ENCODE measurements around the gene STAT6. TPM values are rescaled to one million over a fixed set of nuclear protein-coding genes. Genes with fewer than 3 reads are reported as not detected.
A peak's percentile ranks its signal among the peaks of the same experiment; 100 is the strongest.

The STAT6 gene
- total and polyA plus RNA-seq, 11 donors = 31.6 to 87.7 (median 38.4) TPM

DNA sequence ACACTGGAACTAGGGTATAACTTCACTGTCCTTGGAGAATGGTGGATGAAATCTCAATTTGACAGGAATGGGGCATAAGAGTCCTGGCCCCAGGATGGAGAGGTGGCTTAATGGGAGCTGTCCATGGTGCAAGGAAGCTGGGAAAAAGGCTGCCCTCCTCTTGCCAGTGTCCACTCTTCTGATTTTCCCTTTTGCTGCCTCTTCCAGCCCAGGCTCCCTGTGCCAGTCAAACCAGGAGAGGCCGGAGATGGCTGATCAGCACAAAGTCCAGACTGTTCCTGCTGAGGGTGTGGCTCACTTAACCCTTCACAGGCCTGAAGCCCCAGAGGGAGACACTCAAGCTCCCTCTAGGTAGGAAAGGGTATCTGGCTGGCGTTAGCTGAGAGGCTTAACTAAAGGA lies 61.3 kb downstream of the STAT6 start, which contains the start of gene MYO1A:
Gene MYO1A, minus strand, starts transcription at position 240 of the 400 bp plus-strand sequence. CDS start 1,806 bp downstream, outside the sequence.
- Histone ChIP-seq H3K36me3 (no peaks in the 10 kb centered on the region), H3K4me1 (peaks cover 0 to 36% (median 0%) of the 10 kb centered on the region in 12 donors), H3K4me3 (no peak within 1 kb of the TSS), H3K27ac (no peak within 1 kb of the TSS), H3K9me3 (no peaks in the 10 kb centered on the region), H3K27me3 (peaks cover 0 to 10% (median 0%) of the 10 kb centered on the region in 9 donors)
- DNase-seq (no peak), ATAC-seq (peak in 1 of 4 donors; percentile 9)
- 29 to 36% (median 34%) methylated on average over 2 of the region's 2 CpGs for WGBS, 4 donors
- TF ChIP-seq, protein P1, sequence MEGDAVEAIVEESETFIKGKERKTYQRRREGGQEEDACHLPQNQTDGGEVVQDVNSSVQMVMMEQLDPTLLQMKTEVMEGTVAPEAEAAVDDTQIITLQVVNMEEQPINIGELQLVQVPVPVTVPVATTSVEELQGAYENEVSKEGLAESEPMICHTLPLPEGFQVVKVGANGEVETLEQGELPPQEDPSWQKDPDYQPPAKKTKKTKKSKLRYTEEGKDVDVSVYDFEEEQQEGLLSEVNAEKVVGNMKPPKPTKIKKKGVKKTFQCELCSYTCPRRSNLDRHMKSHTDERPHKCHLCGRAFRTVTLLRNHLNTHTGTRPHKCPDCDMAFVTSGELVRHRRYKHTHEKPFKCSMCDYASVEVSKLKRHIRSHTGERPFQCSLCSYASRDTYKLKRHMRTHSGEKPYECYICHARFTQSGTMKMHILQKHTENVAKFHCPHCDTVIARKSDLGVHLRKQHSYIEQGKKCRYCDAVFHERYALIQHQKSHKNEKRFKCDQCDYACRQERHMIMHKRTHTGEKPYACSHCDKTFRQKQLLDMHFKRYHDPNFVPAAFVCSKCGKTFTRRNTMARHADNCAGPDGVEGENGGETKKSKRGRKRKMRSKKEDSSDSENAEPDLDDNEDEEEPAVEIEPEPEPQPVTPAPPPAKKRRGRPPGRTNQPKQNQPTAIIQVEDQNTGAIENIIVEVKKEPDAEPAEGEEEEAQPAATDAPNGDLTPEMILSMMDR (IDR thresholded peaks at IDR 0.05) = no peak
- TF ChIP-seq POLR2A (IDR thresholded peaks at IDR 0.05) = no peak
- intact Hi-C loops (cut with DNase I) = no loop called here

DNA sequence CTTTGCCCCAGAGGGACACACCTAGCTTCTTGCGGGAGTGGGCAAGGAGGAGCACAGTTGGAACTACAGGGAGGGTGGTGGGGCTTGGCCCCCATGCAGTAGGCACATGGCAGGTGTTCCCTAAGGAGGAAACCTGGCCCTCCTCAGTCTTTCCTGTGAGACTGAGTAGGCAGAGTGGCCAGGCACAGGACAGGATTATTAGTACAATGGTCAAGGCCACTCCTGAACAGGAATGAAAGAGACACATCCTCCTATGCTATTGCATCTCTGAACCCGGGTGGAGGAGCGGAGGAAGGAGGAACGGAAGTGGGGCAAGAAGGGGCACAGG lies 62.1 kb downstream of the STAT6 start:
- Histone ChIP-seq H3K27ac (no peak overlapping the region), H3K9me3 (no peaks in the 10 kb centered on the region), H3K4me1 (peaks cover 0 to 36% (median 0%) of the 10 kb centered on the region in 12 donors), H3K4me3 (no peak overlapping the region), H3K36me3 (no peaks in the 10 kb centered on the region), H3K27me3 (peaks cover 0 to 11% (median 0%) of the 10 kb centered on the region in 9 donors)
- WGBS, 4 donors = 67 to 88% (median 74%) methylated on average over 4 of the region's 4 CpGs
- DNase-seq = no peak
- TF ChIP-seq, protein P1 (IDR thresholded peaks at IDR 0.05) = no peak
- no peak for TF ChIP-seq POLR2A (IDR thresholded peaks at IDR 0.05)
- no peak for ATAC-seq
- intact Hi-C loops (cut with DNase I) = no loop called here

DNA sequence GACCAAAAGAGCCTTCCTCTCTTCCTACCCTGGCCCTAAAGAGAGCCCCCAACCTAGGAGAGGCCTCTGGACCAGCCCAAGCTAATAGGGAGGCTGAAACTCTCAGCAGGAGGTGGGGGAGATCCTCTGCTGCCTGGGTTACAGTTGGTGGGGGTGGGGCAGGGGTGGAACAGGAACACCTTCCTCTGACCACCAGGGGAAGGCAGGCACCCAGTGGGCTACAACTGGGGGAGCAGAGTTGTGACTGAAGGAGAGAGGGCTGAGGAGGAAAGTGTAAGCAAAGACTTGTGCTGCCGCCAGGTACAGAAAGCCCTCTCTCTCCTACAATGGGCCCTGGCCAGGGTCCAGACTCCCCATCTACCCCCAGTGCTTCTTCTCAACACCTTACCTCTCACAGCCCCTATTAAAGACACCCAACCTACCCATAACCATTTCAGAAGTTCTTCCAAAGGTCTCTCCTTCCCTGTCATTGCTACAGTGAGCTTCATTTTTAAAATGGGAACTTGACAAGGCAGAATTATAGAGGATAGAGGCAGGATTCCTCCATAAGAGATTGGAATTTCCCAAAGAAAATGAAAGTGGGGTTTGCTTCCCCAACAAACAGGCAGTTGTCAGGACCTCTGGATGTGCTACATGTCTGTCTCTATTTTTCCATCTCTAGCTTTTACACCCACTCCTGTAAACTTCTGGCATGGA lies 62.6 kb downstream of the STAT6 start:
- WGBS, 4 donors = 75 to 83% (median 77%) methylated on average over 1 of the region's 1 CpG

DNA sequence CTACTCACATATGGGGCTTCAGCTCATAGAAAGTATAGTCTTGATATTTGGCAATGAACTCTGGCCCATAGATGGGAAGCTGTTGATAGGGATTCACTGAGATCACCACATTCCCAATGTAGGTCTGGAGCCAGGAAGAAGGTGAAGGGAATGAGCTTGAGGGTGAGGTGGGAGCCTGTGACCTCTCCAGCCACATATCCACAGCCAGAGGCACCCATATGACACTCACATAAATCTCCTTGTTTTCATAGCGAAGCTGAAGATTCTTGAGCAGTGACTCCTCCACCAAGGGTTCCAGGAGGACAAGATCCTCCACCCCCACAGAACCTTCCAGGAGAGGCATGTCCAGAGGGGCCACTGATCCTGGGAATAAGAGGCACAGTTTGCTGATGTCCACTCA lies 63.2 kb downstream of the STAT6 start:
- Histone ChIP-seq H3K4me3 (no peak overlapping the region), H3K27me3 (peaks cover 0 to 16% (median 0%) of the 10 kb centered on the region in 9 donors), H3K4me1 (peaks cover 0 to 36% (median 0%) of the 10 kb centered on the region in 12 donors), H3K9me3 (no peaks in the 10 kb centered on the region), H3K27ac (no peak overlapping the region), H3K36me3 (no peaks in the 10 kb centered on the region)
- intact Hi-C loops (cut with DNase I) = no loop called here
- 69 to 81% (median 75%) methylated on average over 1 of the region's 1 CpG for WGBS, 4 donors
- no peak for ATAC-seq
- TF ChIP-seq POLR2A (IDR thresholded peaks at IDR 0.05) = no peak
- TF ChIP-seq, protein P1 (IDR thresholded peaks at IDR 0.05) = no peak
- no peak for DNase-seq

More for the DNA sequence above, 62.6 kb downstream of the STAT6 start:
- Histone ChIP-seq H3K27ac (no peak overlapping the region), H3K9me3 (no peaks in the 10 kb centered on the region), H3K4me1 (peaks cover 0 to 36% (median 0%) of the 10 kb centered on the region in 12 donors), H3K27me3 (peaks cover 0 to 16% (median 0%) of the 10 kb centered on the region in 9 donors), H3K36me3 (no peaks in the 10 kb centered on the region), H3K4me3 (no peak overlapping the region)
- ATAC-seq = no peak
- DNase-seq = no peak
- TF ChIP-seq, protein P1 (IDR thresholded peaks at IDR 0.05) = no peak
- TF ChIP-seq POLR2A (IDR thresholded peaks at IDR 0.05) = no peak
- intact Hi-C loops (cut with DNase I) = no loop called here

All from heart left ventricle (tissue), 16 donors.